ENCODE measurements around the gene NRDC.

Gene NRDC

DNA sequence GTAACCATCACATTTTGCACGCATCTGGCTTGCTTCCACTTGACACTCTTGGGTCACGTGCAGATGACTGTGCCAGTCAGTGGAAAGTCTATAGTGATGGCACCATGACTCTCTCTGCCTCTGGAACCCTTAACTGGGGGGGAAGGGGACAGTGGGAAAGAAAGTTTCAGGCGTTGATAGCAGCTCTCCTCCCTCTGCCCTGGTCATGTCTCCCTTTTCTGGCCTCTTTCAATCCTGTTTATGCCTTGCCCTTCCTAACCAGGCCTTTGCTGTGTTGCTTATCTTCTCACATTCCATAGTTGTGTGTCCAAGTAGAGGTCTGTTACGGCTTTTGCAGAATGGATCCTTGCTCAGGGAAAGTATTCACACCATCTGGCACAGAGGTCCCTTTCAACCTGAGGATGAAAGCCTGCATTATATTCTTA, 93.5 kb downstream of the NRDC start:
- in situ Hi-C loops (cut with MboI; ENCODE audit: low sequenced_read_pairs) = no loop called here

DNA sequence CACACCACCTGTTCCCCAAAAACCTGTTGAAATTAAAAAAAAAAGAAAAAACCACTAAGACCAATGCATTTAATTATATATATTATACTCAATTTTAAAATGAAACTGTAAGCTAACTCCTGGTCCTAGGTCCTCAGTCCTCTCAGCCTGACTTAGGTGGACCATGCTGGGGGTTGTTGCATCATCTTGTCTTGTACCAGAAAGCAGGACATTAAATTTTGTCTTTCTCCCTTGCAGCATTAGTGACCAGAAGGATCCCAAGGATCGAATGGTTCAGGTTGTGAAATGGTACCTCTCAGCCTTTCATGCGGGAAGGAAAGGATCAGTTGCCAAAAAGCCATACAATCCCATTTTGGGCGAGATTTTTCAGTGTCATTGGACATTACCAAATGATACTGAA, 97.6 kb downstream of the NRDC start:
- in situ Hi-C loops (cut with MboI; ENCODE audit: low sequenced_read_pairs) = no loop called here

DNA sequence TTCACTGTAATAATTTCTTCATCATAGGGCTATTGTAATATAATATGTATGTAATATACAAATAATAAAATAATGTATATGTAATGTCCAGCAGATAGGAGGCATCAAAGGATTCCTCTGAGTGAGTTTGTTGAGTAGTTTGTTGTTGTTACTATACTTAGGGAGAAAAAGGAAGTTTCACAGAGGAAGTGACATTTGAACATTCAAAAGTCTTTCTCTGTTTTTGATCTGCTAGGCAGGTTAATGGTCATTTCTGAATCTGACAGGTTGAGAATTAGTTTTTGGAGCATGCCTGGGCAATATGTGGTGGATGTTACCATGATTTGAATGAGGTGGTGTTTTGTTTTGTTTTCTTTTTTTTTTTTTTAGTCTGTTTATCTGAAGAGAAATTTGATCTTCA, 102.1 kb downstream of the NRDC start:
- in situ Hi-C loops (cut with MboI; ENCODE audit: low sequenced_read_pairs) = no loop called here

DNA sequence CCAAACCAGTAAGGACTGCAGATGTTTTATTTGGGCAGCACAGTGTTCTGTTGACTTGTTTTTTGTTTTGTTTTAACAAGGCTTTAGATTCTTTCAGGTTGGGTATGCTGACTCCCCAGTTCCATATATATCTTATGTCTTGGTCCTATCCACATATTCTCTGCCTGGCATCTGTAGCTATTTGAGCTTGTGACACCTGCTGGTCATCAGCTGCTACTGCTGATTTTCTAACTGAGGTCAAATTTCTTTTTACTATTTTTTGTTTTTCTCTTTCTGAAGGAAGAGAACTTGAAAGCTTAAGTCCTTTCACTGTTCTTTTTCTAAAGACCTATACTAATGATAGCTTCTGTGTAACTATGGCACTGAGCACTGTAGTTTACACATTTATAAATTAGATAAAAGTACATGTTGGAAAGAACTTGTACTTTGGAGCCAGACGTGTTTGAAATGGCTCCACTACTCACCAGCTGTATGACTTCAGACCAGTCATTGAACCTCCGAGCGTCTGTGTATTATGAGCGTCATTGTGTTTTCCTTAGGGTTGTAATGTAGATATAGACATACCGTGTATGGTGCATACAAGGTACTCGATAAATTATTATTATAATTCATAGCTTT, 109.4 kb downstream of the NRDC start:
- in situ Hi-C loops (cut with MboI; ENCODE audit: low sequenced_read_pairs) = no loop called here

DNA sequence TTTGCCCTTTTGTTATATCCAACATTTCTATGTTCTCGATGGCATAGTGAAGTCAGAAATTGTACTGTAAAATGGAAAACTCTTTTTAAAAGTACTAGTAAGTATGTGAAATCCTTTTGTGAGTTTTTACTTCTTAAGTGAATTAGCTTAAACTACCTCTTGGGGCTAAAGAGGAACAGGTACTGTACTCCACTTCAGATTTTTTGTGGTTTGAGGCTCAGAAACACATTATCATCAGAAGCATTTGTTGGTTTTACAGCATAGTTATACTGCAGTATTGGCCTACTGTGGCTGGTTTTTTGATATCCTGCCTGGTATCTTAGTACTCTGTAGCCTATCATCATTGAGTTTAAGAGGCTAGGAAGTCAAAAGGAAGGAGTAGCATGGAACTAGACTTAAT, 117.2 kb downstream of the NRDC start:
- in situ Hi-C loops (cut with MboI; ENCODE audit: low sequenced_read_pairs) = no loop called here

DNA sequence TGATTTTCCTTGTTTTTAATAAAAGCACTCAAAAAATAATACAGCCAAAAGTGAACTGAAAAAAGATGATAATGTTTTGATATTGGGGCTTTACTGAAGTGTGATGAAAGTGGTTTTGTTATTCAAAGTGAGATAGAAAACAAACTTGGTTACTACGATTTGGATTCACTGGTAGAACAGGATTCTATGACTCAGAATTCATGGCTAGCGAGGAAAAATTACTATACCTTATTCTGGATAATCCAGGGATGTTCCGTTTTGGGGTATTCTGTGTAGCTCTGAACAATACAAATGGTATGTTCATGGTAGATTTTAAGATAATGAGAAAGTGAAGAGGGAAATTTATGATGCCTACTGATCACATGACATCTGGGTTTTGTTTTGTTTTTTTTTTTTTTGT, 117.7 kb downstream of the NRDC start:
- in situ Hi-C loops (cut with MboI; ENCODE audit: low sequenced_read_pairs) = no loop called here

DNA sequence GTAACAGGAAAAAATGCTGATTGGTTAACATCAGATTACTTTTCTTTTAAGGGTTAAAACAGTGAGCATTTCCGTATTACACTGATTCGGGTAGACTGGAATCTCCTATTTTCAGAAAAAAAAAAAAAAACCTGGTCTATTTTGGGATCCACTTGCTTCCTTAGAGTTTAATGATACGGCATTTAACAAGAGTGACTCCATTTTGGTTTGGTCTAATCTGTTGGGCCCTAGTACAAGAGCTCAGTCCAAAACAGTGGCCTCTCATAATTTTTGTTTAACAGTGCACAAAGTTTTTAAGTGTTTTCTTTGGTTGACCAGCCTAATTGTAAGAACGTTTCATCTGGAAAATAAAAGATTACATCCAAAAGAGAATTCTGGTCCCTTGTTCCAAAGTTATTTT, 120.2 kb downstream of the NRDC start:
- in situ Hi-C loops (cut with MboI; ENCODE audit: low sequenced_read_pairs) = no loop called here

DNA sequence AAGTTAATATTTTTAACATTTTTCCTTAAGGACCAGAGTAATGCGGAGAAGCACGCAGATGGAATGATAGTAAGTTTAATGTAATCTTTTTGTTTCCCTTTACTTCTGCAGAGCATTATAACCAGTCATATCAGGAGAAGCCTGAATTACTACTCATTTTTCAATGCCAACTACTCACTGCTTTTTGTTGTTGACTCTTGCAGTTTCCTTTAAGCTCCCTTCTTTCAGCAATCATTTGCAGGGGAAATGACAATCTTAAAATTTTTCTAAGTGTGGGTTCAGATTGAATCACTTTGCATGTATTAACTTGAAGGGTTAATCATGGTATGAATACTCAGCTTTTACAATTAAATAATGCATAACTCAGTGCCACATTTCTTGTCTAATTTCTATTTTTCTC, 122.2 kb downstream of the NRDC start:
- in situ Hi-C loops (cut with MboI; ENCODE audit: low sequenced_read_pairs) = no loop called here

DNA sequence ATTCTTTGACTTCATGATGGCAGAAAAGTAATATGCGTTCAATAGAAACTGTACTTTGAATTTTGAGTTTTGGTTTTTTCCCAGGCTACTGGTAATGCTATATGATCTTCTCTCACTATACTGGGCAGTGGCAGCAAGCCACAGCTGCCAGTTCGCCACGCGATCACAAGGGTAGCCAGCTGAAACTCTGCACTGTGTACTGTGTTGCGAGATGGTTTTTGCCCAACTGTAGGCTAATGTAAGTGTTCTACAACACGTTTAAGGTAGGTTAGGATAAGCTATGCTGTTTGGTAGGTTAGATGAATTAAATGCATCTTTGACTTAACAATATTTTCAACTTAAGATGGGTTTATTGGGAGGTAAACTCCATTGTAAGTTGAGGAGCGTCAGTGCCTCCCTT, 123.1 kb downstream of the NRDC start:
- in situ Hi-C loops (cut with MboI; ENCODE audit: low sequenced_read_pairs) = no loop called here

DNA sequence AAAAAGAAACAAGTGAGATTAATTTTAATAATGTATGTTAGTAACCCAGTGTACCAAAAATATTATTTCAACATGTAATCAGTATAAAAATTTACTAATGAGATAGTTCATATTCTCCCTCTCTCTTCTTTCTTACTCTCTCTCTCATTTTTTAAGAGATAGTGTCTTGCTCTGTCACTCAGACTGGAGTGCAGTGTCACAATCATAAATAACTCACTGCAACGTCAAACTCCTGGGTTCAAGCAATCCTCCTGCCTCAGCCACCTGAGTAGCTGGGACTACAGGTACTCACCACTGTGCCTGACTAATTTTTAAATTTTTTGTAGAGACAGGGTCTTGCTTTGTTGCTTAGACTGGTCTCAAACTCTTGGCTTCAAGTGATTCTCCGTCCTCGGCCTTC, 123.9 kb downstream of the NRDC start:
- in situ Hi-C loops (cut with MboI; ENCODE audit: low sequenced_read_pairs) = no loop called here

DNA sequence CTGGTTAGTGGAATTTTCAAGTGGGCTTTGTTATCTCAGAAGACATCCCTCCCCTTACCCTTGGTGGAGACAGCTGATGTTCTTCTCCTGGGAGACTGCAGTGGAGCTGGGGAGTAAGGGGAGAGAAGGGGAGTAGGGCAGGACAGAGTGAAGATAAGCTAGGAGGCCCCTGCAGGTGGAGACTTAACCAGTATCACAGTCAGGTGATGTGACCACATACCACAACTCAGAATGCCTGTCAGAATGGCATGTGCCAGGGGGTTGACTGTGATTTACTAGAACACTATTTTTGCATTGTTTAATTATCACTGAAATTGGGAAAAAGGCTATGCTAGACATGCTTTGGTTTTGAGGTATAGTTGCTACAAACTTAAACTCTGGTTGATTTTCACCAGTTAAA, 124.6 kb downstream of the NRDC start:
- in situ Hi-C loops (cut with MboI; ENCODE audit: low sequenced_read_pairs) = no loop called here

DNA sequence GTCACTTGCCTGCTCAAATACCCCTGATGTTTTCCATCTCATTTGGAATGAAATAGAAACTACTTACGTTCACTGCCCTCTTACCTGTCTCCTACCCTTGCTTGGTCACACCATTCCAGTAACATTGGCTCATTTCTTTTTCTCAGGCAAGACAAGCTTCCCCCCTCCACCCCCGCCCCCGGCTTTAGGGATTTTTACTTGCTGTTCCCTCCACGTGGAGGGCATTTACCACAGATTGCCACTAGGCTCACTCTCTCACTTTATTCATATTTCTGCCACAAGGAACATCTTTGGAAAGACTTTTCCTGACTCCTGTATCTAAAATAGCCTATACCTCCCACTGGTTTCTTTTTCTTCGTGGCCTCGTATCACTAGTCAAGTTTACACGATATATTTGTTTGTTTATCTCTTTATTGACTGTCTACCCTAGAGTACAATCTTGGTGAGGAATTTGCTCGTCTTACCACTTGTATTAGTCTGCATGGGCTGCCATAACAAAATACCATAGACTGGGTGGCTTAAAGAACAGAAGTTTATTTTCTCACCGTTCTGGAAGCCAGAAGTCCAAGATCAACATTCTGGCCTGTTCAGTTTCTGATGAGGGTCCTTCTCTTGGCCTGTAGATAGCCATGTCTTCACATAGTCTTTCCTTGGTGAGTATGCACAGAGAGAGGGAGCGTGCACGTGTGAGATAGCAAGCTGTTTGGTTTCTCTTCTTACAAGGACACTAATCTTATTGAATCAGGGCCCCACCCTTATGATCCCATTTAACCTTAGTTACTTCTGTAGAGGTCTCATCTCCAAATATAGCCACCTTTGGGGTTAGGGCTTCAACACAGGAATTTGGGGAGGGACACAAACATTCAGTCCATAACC, 126.2 kb downstream of the NRDC start:
- in situ Hi-C loops (cut with MboI; ENCODE audit: low sequenced_read_pairs) = no loop called here

DNA sequence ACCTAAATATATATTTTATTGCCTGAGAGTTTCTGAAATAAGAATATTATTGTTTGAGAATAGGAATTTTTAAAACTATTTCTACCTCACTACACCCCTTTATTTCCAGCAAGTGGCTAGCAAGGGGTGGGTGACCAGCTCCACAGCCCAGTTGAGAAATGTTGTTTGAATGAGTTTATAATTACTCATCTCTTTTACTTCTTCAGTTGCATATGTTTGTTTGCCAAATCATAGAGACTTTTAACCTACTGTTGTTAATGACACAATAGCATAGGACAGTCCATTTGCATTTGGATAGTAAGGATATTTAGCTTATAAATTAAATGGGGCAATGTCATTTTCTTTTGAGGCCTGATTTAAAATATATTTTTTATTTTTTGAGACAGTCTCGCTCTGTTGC, 127.8 kb downstream of the NRDC start:
- in situ Hi-C loops (cut with MboI; ENCODE audit: low sequenced_read_pairs) = no loop called here

DNA sequence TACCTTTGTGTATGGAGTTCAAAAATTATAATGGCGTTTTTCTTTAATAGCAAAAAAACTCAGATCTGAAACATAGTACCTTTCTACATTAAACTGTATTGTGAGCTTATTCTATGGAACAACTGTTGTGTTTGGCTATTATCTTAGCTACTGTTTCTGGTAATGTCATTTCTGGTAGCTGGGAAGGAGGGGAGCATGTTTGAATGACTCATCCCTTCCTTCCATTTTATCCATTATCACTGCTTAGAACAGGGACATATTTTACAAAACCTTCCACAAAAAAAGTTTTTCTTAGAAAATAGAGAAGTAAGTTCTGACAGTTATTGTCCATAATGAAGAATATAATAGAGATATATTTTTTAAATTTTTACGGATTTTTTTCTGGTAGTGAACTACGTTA, 128.3 kb downstream of the NRDC start:
- in situ Hi-C loops (cut with MboI; ENCODE audit: low sequenced_read_pairs) = no loop called here

DNA sequence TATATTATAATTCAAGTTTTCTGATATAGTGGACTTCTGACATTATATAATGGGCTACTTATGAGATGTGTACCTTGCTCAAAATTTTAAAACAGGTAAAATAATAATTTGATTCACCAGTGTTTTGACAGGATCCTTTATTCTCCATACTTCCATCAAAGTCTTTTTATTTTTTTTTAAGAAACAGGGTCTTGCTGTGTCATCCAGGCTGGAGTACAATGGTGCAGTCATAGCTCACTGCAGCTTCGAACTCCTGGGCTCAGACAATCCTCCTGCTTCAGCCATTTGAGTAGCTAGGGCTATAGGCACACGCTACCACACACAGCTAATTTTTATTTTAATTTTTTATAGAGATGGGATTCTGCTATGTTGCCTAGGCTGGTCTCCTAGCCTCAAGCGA, 129.4 kb downstream of the NRDC start:
- in situ Hi-C loops (cut with MboI; ENCODE audit: low sequenced_read_pairs) = no loop called here

DNA sequence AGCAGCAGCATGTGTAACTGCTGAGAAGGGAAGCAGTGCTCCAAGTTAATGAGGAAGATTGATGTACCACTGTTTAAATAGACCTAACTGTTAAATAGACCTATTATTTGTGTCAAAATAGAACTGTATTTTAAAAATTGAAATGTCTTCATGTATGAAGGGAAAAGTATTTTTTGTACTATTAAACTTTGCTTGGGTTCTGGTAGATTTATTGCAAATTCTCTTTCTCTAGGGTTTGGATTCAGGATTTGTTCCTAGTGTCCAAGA, 133.3 kb downstream of the NRDC start:
- in situ Hi-C loops (cut with MboI; ENCODE audit: low sequenced_read_pairs) = no loop called here

DNA sequence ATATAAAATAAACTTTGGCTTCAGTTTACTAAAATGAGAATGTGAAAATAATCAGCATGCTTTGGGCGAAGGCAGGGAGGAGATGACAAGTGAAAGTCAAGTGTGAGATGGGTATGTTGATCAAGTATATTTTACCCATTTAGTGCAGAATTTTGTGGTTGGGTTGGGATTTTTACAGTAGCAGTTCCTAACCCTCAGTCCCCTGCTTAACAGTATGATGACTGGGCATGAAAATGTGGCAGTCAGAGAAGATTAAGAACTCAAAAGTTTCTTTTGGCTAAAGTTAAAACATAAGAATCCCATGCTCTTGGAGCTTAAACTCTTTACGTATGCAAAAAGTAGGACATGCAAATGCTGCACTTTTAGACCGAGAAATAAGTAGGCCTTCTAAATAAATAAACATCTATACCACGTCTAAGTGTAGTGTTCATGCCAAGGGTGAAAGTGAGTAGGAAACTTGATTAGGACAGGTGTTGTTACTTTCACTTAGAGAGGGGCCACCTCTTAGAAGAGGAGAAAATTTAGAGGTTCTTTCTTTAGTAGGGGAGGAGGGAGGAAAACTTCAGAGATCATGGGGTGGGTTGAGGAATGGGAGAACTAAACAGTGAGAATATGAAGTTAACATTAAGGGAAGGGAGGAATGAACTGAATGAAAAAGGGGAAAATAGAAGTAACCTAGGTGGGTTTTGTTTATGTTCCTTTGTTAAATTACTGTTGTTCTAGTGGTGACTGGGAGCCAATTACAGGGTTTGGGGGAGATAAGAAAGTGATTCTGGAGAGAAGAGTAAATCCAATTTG, 133.8 kb downstream of the NRDC start:
- in situ Hi-C loops (cut with MboI; ENCODE audit: low sequenced_read_pairs) = no loop called here

DNA sequence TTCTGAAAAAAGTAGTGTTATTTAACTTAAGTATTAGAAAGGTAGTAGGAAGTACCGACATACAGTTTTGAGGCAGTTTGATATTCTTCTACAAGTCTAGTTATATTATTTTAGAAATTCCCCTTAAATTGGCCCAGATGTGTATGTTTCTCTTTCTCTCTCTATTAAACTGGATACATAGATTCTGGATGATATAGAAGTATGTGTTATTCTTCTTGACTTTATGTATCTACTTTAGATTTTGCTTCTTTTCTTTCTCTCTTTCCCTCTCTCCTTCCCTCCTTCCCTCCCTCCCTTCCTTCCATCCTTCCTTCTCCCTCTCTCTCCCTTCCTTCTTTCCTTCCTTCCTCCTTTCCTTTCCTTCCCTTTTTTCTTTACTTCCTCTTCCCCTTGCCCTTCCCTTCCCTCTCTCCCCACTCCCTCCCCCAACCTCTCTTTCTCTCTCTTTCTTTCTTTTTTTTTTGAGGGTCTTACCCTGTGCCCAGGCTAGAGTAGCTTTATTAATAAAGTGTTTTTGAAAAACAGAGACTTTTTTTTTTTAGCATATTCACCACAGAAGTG, 137.3 kb downstream of the NRDC start:
- in situ Hi-C loops (cut with MboI; ENCODE audit: low sequenced_read_pairs) = no loop called here

DNA sequence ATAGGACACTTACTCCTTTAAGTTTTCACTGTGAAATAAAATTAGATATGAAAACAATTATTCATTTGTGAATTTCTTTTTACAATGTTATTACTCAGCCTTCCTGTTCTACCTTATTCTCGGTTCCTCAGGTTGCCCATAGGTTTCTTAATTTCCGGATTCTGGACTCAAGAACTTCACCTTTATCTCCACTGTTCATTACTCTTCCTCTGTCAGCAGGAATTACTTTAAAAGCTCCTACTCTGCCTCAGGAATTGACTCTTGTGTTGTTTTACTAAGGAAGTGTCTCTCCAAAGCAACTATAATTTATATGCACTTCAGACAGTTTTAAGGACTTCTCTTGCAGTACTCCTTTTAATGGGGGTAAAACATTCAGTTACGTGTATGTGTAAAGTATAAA, 137.9 kb downstream of the NRDC start:
- in situ Hi-C loops (cut with MboI; ENCODE audit: low sequenced_read_pairs) = no loop called here
